AG08396 (cell line): ENCODE results near the gene BLTP2.
"Not testable (repeated sequence)": the region's sequence is repeated elsewhere in the genome, so short reads cannot be mapped to it uniquely, and the experiment has no call there.

Experiments
- DNase-seq: peaks from one replicate; pipeline ENCODE4 v3.0.0; 2012; ENCODE audit warnings: low spot score, mixed read lengths

The BLTP2 gene

GRCh38 chr17:28646039-28646754 lies 1.2 kb upstream of the BLTP2 start:
- DNase-seq = no peak

- no peak for DNase-seq
Observed at GRCh38 chr17:28645576-28645939, 600 bp upstream of the BLTP2 start.

DNA sequence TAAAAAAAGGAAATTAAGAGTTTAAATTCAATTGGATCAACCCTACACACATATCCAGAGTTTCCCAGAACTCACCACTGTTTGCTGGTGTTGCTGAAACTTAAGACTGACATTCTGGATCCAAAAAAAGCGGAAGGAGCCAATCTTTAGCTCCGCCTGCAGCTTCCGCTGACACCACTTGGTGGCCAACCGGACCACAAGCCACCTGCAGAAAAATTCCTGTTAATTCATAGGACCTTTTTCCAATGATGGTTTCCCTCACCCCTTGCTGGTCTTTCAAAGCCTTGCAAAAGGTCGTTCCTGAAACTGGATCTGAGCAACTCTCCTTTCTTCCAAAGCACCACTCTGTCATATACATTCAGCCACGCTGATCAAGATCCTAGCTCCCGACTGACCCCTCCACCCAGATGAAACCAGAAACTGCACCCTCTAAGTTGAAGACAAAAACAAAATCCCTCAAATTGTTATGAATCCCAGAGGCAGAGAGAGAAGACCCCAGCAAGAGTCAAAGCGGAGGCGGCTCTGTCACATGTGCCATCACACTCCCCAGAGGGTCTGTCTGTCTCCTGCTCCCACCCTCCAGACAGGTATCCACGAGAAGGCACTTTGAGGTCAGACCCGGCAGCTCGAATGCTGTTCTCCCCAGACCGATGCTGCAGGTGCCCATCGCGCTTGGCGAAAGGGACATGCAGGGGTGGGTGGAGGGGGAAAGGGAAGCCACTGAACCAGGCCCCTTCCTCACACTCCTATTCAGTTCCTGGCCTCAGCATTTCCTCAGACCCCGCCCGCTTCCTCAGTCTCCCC lies 773 bp downstream of the BLTP2 start:
- peak; percentile 75 for DNase-seq

DNA sequence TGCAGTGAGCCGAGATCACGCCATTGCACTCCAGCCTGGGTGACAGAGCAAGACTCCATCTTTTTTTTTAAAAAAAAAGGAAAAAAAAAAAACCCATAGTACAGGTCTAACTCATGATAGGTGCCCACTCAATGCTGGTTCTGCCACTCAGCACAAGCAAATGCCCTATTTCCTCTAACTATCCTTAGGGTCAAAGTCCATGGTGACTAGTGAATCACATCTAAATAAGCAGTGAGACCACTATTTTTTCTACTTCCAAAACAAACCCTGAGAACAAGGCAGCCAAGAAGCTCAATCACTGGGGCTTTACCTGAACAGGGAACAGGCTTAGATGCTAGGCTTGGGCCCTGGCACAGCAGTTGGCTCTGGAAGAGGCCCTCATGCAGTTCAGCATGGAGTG lies 3.4 kb downstream of the BLTP2 start:
- no peak for DNase-seq

DNA sequence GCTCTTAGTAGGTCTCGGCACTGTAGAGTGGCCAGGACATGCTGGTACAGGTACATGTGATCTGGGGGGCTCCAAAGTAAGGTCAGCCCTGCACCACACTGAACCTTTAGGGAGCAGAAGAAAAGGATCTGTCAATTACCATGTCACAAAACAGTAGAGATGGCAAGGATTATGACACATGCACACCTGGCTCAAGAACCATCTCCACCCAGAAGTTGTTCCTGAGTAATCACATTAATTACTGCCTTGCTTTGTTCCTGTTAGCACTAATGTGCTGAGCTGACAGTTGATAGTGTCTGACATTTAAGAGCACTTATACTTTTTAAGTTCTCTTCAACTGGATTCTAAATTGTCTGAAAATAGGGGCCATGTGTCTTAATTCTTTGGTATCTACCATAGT lies 9.5 kb downstream of the BLTP2 start:
- DNase-seq = no peak

GRCh38 chr17:28634206-28634865 lies 10.6 kb downstream of the BLTP2 start:
- no peak for DNase-seq

GRCh38 chr17:28626818-28627217 lies 18.1 kb downstream of the BLTP2 start:
- no peak for DNase-seq

DNA sequence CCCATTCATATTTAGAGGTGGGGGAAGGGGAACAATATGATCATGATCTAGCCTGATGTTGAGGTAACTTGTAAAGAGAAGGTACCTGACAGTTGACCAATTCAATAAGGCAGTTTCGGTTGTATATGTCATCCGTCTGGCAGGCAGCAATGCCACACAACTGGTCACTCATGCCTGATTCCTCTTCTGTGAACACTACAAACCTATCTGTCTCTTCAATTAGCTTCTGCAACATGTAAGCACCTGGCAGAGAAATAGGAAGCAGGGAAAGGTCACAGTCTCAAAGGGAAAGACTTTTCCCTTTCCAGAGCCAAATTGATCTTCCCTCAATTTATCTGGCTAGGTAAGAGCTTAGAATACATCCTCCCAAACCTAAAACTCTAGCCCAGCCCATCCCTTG lies 20.8 kb downstream of the BLTP2 start:
- DNase-seq = no peak

- no peak for DNase-seq
Observed at GRCh38 chr17:28623696-28624095, 21.3 kb downstream of the BLTP2 start.

DNA sequence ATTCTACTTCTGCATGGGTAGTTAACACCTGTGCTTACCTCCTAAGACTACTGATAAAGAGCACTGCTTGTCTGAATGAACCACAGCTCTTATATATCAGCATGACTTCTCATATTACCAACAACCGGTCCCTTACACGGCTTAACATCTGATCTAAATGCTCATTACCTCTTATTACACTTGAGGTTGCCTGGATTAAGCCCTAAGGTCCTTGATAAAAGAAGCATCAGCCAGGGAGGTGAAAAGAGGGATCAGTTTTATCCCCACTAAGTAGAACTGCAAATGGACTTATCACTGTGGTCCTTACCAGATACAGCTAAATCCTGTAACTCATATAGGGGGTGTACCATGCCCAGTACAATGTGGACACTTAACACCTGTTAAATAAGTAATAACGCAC lies 22.8 kb downstream of the BLTP2 start:
- no peak for DNase-seq

- DNase-seq = no peak
Observed at GRCh38 chr17:28620010-28620409, 24.9 kb downstream of the BLTP2 start.

- no peak for DNase-seq
Observed at GRCh38 chr17:28618464-28618863, 26.5 kb downstream of the BLTP2 start.

DNA sequence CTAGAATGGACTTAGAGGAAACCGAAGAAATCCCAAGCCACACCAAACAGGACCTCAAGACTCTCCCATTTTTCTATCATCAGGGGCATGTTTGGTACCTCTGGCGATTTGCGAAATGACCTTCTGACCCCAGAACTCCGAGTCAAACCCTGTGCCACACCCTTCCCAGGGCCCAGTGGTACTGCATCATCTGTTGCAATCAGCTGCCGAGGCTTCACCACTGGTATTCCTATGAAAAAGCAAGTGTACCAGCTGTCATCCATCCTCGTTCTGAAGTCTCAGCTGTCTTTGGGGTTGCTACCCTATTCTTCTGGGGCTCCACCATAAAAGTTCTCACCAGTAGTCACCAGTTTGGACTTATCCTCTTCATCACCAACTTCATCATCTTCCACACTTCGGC lies 28.7 kb downstream of the BLTP2 start:
- DNase-seq = no peak

DNA sequence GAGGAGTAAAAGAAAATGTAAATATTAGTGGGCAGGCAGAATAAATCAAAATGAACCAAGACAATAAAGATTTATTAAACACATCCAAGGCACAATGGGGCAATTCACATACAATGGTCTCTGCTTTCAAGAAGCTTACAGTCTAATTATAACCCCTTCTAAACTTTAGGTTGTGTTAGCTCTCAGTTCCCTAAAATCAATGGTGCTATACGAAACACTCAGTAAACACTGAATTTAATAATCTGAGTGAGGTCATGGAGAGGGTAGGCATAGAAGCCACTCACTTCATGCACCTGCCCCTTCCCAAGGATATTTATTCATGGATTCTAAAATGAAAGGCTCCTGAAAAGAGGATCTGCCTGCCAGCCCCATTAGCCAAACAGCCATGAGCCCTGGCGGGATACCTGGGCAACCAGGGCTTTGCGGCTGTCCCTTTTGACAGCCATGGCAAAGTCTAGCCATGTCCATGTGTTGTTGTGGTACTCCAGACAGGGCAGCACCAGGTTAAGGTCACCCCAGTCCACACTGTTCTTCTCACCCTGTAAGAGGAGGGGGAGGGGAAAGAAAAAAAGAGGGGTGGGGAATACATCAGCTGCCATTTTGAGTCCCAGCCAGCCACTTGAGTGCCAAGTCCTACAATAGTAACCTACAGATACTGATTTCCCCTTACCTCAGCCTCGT lies 29.6 kb downstream of the BLTP2 start:
- DNase-seq = no peak

DNA sequence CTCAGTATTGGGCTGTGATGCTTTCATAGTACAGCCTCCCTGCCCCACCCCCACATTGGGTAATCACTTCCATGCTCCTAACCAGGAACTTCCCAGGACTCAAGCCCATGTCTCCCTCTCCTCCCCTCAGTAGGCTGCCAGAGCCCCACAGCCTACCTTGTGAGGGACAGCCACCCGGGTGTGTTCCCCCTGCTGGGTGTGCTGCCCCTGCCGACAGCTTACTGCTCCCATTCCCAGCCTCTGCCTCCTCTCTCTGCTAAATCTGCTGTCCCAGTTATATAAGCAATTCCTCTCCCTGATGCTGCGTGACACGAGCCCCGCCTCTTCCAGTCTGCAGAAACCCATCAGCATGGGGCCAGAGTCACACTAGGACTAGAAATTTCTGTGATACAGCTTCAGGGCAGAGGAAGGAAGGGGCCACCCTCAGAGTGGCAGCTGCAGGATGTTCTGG lies 31.0 kb downstream of the BLTP2 start, which contains the start of gene RSKR:
RSKR (minus strand) TSS at position 255 of the 451 bp plus-strand sequence; CDS start at position 231, 24 bp downstream.
- DNase-seq = no peak

DNA sequence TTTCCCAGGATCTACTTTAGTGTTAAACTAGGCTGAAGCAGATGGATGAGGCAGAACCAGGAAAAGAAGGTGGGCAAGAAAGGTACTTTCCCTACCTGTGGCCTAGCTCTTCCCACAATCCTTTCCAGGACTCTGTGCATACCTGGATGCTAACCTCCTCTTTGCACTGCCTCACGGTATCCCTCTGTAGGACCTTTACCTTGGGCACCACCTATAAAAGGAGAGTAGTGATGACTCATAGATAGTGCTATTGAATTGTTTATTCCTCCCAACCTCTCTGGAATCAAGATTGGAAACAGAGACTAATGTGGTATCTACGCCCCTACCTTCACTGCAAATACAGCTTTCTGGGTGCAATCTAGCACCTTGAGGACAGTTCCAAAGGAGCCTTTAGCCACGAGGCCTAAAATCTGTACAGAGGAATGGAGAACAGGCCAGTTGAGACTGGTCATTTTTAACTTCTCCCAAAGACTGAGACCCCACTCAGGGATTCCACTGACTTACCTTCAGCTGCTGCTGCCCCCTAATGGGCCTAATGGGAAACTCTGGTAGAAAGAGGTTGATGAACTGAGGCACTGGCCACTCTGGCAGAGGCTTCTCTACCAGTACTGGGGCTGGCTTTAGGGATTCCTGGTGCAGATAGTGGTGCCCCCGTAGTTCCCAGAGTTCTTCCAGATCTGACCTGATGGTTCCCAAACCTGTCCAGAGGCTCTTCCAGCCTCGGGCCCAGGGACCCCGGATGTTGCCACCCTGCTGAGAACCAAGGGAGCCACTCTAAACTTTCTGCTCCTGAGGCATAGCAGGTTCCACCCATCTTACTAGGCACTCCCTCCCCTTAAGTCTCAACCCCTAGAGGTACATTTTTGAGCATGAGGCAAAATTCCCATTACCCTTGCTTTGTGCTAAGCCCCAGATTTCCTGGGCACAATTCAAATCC lies 31.8 kb downstream of the BLTP2 start:
- peak; percentile 49 for DNase-seq

- no peak for DNase-seq
Observed at GRCh38 chr17:28612531-28612930, 32.4 kb downstream of the BLTP2 start.

DNA sequence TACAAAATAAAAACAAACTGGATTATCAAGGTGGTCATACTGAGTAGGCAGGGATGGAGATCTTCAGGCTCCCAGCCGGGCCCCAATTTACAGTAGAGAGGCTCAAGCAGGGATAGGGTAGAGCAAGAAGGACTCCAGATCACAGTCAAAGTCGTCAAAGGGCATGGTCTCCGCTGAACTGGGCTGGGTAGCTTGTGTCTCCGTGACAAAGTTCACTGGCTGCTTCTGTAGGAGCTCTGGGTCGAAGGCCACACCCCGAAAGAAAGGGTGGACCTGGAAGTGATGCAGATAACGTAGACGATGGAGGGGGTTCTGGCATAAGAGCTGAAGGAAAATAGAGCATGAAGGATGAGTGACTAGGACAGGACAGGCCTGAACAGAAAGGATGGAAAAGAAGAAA lies 34.6 kb downstream of the BLTP2 start:
- DNase-seq = no peak

DNA sequence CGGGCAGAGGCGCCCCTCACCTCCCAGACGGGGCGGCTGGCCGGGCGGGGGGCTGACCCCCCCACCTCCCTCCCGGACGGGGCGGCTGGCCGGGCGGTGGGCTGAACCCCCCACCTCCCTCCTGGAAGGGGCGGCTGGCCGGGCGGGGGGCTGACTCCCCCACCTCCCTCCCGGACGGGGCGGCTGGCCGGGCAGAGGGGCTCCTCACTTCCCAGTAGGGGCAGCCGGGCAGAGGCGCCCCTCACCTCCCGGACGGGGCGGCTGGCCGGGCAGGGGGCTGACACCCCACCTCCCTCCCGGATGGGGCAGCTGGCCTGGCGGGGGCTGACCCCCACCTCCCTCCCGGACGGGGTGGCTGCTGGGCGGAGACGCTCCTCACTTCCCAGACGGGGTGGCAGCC lies 40.9 kb downstream of the BLTP2 start:
- DNase-seq = not testable (repeated sequence)

- DNase-seq = peak; percentile 82
Observed at GRCh38 chr17:28599311-28600184, 45.4 kb downstream of the BLTP2 start.
